HepG2 (cell line): ENCODE data around the gene CALM1. TPM values are rescaled to one million over a fixed set of nuclear protein-coding genes. Genes with fewer than 3 reads are reported as not detected.

Experiments used
- CCAR2 ChIP-seq: fragments of 200-400 bp; formaldehyde crosslinking; optimal IDR thresholded peaks from 2 replicates; pipeline ENCODE3; 2018; ENCODE audit warnings: low read depth, mild to moderate bottlenecking, low read length, moderate library complexity
- CEBPZ ChIP-seq: IDR thresholded peaks from 2 replicates; pipeline ENCODE4 v1.6.1; 2012; ENCODE audit warnings: low read length, improper control_type of control experiment
- EEA1 ChIP-seq: sonication (generic); formaldehyde crosslinking; IDR thresholded peaks from 2 replicates; pipeline ENCODE4 v1.5.1; 2020; ENCODE audit warnings: mild to moderate bottlenecking, missing genetic modification reagents, borderline replicate concordance
- ERF ChIP-seq: IDR thresholded peaks from 2 replicates; pipeline ENCODE4 v1.6.1; 2018; ENCODE audit warnings: missing biosample characterization, missing genetic modification reagents
- HNRNPLL ChIP-seq: fragments of 200-400 bp; formaldehyde crosslinking; IDR thresholded peaks from 2 replicates; pipeline ENCODE4 v1.6.1; 2017; ENCODE audit warnings: mild to moderate bottlenecking, low read depth, low read length; ENCODE audit not compliant: poor library complexity, severe bottlenecking
- IKZF4 ChIP-seq: sonication (generic); formaldehyde crosslinking; IDR thresholded peaks from 2 replicates; pipeline ENCODE4 v1.5.1; 2020; ENCODE audit warnings: borderline replicate concordance, mild to moderate bottlenecking, low read depth, missing genetic modification reagents; ENCODE audit errors: not compliant biosample characterization
- NFAT5 ChIP-seq: sonication (generic); formaldehyde crosslinking; IDR thresholded peaks from 2 replicates; pipeline ENCODE4 v1.4.0; 2020; ENCODE audit warnings: missing genetic modification reagents
- NFE2L1 ChIP-seq: sonication (generic); formaldehyde crosslinking; IDR thresholded peaks from 2 replicates; pipeline ENCODE4 v1.4.0; 2020; ENCODE audit warnings: missing genetic modification reagents, mild to moderate bottlenecking, borderline replicate concordance
- RFX5 ChIP-seq: IDR thresholded peaks from 2 replicates; pipeline ENCODE4 v1.6.1; 2011; ENCODE audit warnings: low read depth, low read length, improper control_type of control experiment
- SMAD3 ChIP-seq: sonication (generic); formaldehyde crosslinking; IDR thresholded peaks from 2 replicates; pipeline ENCODE4 v1.4.0; 2020; ENCODE audit warnings: missing genetic modification reagents
- THAP7 ChIP-seq: sonication (generic); formaldehyde crosslinking; IDR thresholded peaks from 2 replicates; pipeline ENCODE4 v1.8.1; 2023; ENCODE audit warnings: mild to moderate bottlenecking, missing genetic modification reagents
- ZFP37 ChIP-seq: sonication (generic); formaldehyde crosslinking; IDR thresholded peaks from 2 replicates; pipeline ENCODE4 v1.4.0; 2020; ENCODE audit warnings: missing genetic modification reagents, borderline replicate concordance
- ZNF326 ChIP-seq: sonication (generic); formaldehyde crosslinking; IDR thresholded peaks from 2 replicates; pipeline ENCODE4 v1.4.0; 2020; ENCODE audit warnings: missing genetic modification reagents, borderline replicate concordance
- ZNF574 ChIP-seq: sonication (generic); formaldehyde crosslinking; IDR thresholded peaks from 2 replicates; pipeline ENCODE4 v1.4.0; 2020; ENCODE audit warnings: missing genetic modification reagents
- ZNF784 ChIP-seq: sonication (generic); formaldehyde crosslinking; IDR thresholded peaks from 2 replicates; pipeline ENCODE4 v1.5.1; 2020; ENCODE audit warnings: missing genetic modification reagents, mild to moderate bottlenecking, borderline replicate concordance
- polyA plus RNA-seq, 8 experiments: library from polyadenylated mRNA; depleted of rRNA in 3 of 8; stranded (reverse) in 7 of 8; unstranded in 1 of 8; fragments of >200 nt; fragmentation: Illumina TruSeq in 4 of 8; extraction: Trizol in 4 of 8; gene quantifications; 2 replicates each; pipeline versions ENCODE4 v1.2.1 to v1.2.3, GENCODE V29; 2011 to 2016; ENCODE audit warnings: low read depth in 4 of 8, missing spikeins in 1 of 8, mixed read lengths in 1 of 8; ENCODE audit not compliant: insufficient read depth in 1 of 8
- total RNA-seq, 5 experiments: library from RNA; depleted of rRNA; stranded (reverse); fragments of >200 nt; fragmentation: Illumina TruSeq; extraction: Trizol; gene quantifications; 2 replicates each; pipeline ENCODE4 v1.2.3, GENCODE V29; 2016; ENCODE audit warnings: low read depth in 1 of 5

Gene CALM1
- total and polyA plus RNA-seq, 2 of the 13 experiments (the other 11 are each of a cell fraction or from before 2014, with no cell fraction given): 110 to 238 TPM

GRCh38 chr14:90383731-90384542, 12.9 kb upstream of the CALM1 start (continued):
- TF ChIP-seq NFAT5 (CRISPR knock-in tag) (no peak), THAP7 (CRISPR knock-in tag) (no peak), IKZF4 (no peak), ZFP37 (CRISPR knock-in tag) (0 out of 2 replicates have a peak, but pooled peaks have one; percentile 23), ZNF326 (no peak), EEA1 (CRISPR knock-in tag) (no peak), RFX5 (no peak), HNRNPLL (peak; percentile 60), ZNF784 (CRISPR knock-in tag) (no peak), SMAD3 (CRISPR knock-in tag) (no peak), CEBPZ (no peak), ERF (no peak), NFE2L1 (no peak), ZNF574 (CRISPR knock-in tag) (no peak), CCAR2 (no peak)
